HCT116 (cell line): ENCODE data around the gene ARSK. TPM values are rescaled to one million over a fixed set of nuclear protein-coding genes. Genes with fewer than 3 reads are reported as not detected.

Experiments
- ATAC-seq: fragments of 200-7000 bp; cut with Tn5 transposase; 2 replicates; pipeline ENCODE4 v1.9.1; 2020; ENCODE audit warnings: mild to moderate bottlenecking, moderate library complexity
- BruUV-seq: library from RNA; stranded (reverse); fragments of 400-500 nt; replicated peaks from 2 replicates; lab custom pipeline; 2021; lab: Mats Ljungman, UMichigan
- CTCF ChIA-PET: fragments of 300-600 bp; sonication (Branson Sonifier 250); formaldehyde crosslinking; loops from one replicate; lab custom pipeline; 2021; ENCODE audit warnings: antibody characterized with exemption; lab: Charles Lee
- POLR2A ChIA-PET: fragments of 300-600, 350-600 bp; sonication (Branson Sonifier 250); formaldehyde crosslinking; loops from one replicate; lab custom pipeline; 2021; ENCODE audit warnings: antibody characterized with exemption; lab: Charles Lee
- RAD21 ChIA-PET, 2 experiments: fragments of 300-600 bp; sonication (Branson Sonifier 250); formaldehyde crosslinking; loops; one replicate each; lab custom pipeline; 2023; ENCODE audit warnings: low total read pairs in 2 of 2; ENCODE audit not compliant: uncharacterized antibody in 2 of 2, unreplicated experiment in 2 of 2, low non-redundant PET in 1 of 2; lab: Charles Lee
- DNase-seq: peaks from one replicate; pipeline ENCODE4 v3.0.0-alpha.2; 2010; ENCODE audit warnings: low read depth, low spot score
- H2AFZ ChIP-seq: fragments of 200-600 bp; shearing (Covaris generic), sonication (generic); 2 replicates; pipeline ENCODE4 v1.6.1; 2017; ENCODE audit warnings: low read depth, mixed run types, mixed read lengths, antibody characterized with exemption, low read length; ENCODE audit not compliant: poor library complexity, severe bottlenecking
- H3K27ac ChIP-seq: 2 replicates; pipeline ENCODE4 v1.5.1; 2012; ENCODE audit warnings: low read depth, low read length
- H3K27me3 ChIP-seq: fragments of 200-600 bp; sonication (generic); 2 replicates; pipeline ENCODE4 v1.6.1; 2016; ENCODE audit warnings: mixed run types, low read length, mixed read lengths; ENCODE audit not compliant: insufficient read depth
- H3K36me3 ChIP-seq, 2 experiments: fragments of 200-500 bp in 1 of 2; fragments of 200-600 bp in 1 of 2; sonication (Bioruptor generic) in 1 of 2; sonication (generic) in 1 of 2; 2 replicates each; pipeline versions ENCODE4 v1.5.1 to v1.6.1; 2014 to 2016; ENCODE audit warnings: low read length in 2 of 2, inconsistent platforms in 1 of 2, mixed read lengths in 1 of 2, mixed run types in 1 of 2; ENCODE audit not compliant: insufficient read depth in 2 of 2, control insufficient read depth in 1 of 2
- H3K4me1 ChIP-seq, 2 experiments: fragments of 200-600 bp in 1 of 2; sonication (generic) in 1 of 2; 2 replicates each; pipeline versions ENCODE4 v1.5.1 to v1.6.1; 2012 to 2017; ENCODE audit warnings: low read length in 2 of 2, inconsistent platforms in 1 of 2, mild to moderate bottlenecking in 1 of 2, mixed read lengths in 1 of 2, mixed run types in 1 of 2, moderate library complexity in 1 of 2; ENCODE audit not compliant: insufficient read depth in 2 of 2, control insufficient read depth in 1 of 2
- H3K4me2 ChIP-seq: fragments of 200-600 bp; sonication (generic); 2 replicates; pipeline ENCODE4 v1.6.1; 2017; ENCODE audit warnings: mixed run types, low read length, mixed read lengths
- H3K4me3 ChIP-seq, 2 experiments: fragments of 200-600 bp in 1 of 2; sonication (generic) in 1 of 2; replicated peaks in 1 of 2; 2 replicates each; pipeline ENCODE4 v1.5.1; 2011 to 2016; ENCODE audit warnings: low read length in 2 of 2, control low read depth in 1 of 2, low read depth in 1 of 2, mild to moderate bottlenecking in 1 of 2, mixed read lengths in 1 of 2, mixed run types in 1 of 2
- H3K79me2 ChIP-seq: fragments of 200-600 bp; sonication (generic); 2 replicates; pipeline ENCODE4 v1.6.1; 2017; ENCODE audit warnings: mild to moderate bottlenecking, mixed run types, low read length, moderate library complexity, mixed read lengths; ENCODE audit not compliant: insufficient read depth
- H3K9ac ChIP-seq: fragments of 200-600 bp; sonication (generic); 2 replicates; pipeline ENCODE4 v1.6.1; 2016; ENCODE audit warnings: low read length, mixed read lengths
- H3K9me2 ChIP-seq: fragments of 200-600 bp; sonication (generic), shearing (Covaris generic); 2 replicates; pipeline ENCODE4 v1.6.1; 2017; ENCODE audit warnings: mixed run types, mild to moderate bottlenecking, moderate library complexity; ENCODE audit not compliant: insufficient read depth
- H3K9me3 ChIP-seq, 2 experiments: fragments of 200-500 bp in 1 of 2; fragments of 200-600 bp in 1 of 2; sonication (Bioruptor generic) in 1 of 2; sonication (generic) in 1 of 2; 2 replicates each; pipeline ENCODE4 v1.6.1; 2014 to 2017; ENCODE audit warnings: low read length in 2 of 2, mixed read lengths in 2 of 2, inconsistent platforms in 1 of 2, low read depth in 1 of 2, mild to moderate bottlenecking in 1 of 2, mixed run types in 1 of 2, moderate library complexity in 1 of 2; ENCODE audit not compliant: control insufficient read depth in 1 of 2, insufficient read depth in 1 of 2
- H4K20me1 ChIP-seq: fragments of 200-600 bp; sonication (generic), shearing (Covaris generic); 2 replicates; pipeline ENCODE4 v1.6.1; 2017; ENCODE audit warnings: mixed run types, mild to moderate bottlenecking, moderate library complexity; ENCODE audit not compliant: insufficient read depth
- ATF3 ChIP-seq: IDR thresholded peaks from 2 replicates; pipeline ENCODE4 v1.6.1; 2012
- CBX3 ChIP-seq: IDR thresholded peaks from 2 replicates; pipeline ENCODE4 v1.6.1; 2012; ENCODE audit warnings: low read depth
- CTCF ChIP-seq, 3 experiments: fragments of 200-600 bp in 1 of 3; sonication (generic) in 1 of 3; IDR thresholded peaks in 2 of 3; conservative IDR thresholded peaks in 1 of 3; 2 replicates each; pipeline ENCODE4 v1.5.1; 2012 to 2017; ENCODE audit warnings: low read depth in 2 of 3, low read length in 2 of 3, antibody characterized with exemption in 1 of 3, borderline replicate concordance in 1 of 3, control low read depth in 1 of 3, mild to moderate bottlenecking in 1 of 3, mixed read lengths in 1 of 3, mixed run types in 1 of 3, moderate library complexity in 1 of 3; ENCODE audit not compliant: insufficient read depth in 1 of 3
- EGR1 ChIP-seq: IDR thresholded peaks from 2 replicates; pipeline ENCODE4 v1.6.1; 2012; ENCODE audit warnings: low read depth
- EZH2phosphoT487 ChIP-seq: fragments of 200-600 bp; IDR thresholded peaks from 2 replicates; pipeline ENCODE4 v1.6.1; 2018; ENCODE audit warnings: antibody characterized with exemption, borderline replicate concordance
- FOSL1 ChIP-seq: IDR thresholded peaks from 2 replicates; pipeline ENCODE4 v1.6.1; 2012; ENCODE audit warnings: low read depth
- JUND ChIP-seq: IDR thresholded peaks from 2 replicates; pipeline ENCODE4 v1.6.1; 2012
- MAX ChIP-seq: IDR thresholded peaks from 2 replicates; pipeline ENCODE4 v1.6.1; 2012
- POLR2A ChIP-seq: IDR thresholded peaks from 2 replicates; pipeline ENCODE4 v1.7.0; 2011; ENCODE audit warnings: borderline replicate concordance; ENCODE audit not compliant: insufficient read depth, insufficient read length; ENCODE audit errors: extremely low read depth
- POLR2AphosphoS5 ChIP-seq: IDR thresholded peaks from 2 replicates; pipeline ENCODE4 v1.6.1; 2011; ENCODE audit warnings: mild to moderate bottlenecking, low read depth, low read length, moderate library complexity
- REST ChIP-seq: IDR thresholded peaks from 2 replicates; pipeline ENCODE4 v1.6.1; 2012; ENCODE audit warnings: low read depth
- SIN3A ChIP-seq: IDR thresholded peaks from 2 replicates; pipeline ENCODE4 v1.6.1; 2012; ENCODE audit warnings: low read depth
- SRF ChIP-seq: IDR thresholded peaks from 2 replicates; pipeline ENCODE4 v1.6.1; 2012; ENCODE audit warnings: low read depth
- ZFX ChIP-seq: fragments of 450-650 bp; IDR thresholded peaks from 2 replicates; pipeline ENCODE4 v1.6.1; 2017
- intact Hi-C: fragments of 100-400 bp; cut with micrococcal nuclease; formaldehyde crosslinking; loops from 2 replicates; pipeline ENCODE4 v1.10.0; 2022
- total RNA-seq: library from RNA; stranded (reverse); gene quantifications from one replicate; pipeline ENCODE4 v1.2.1, GENCODE V29; 2021; ENCODE audit not compliant: unreplicated experiment

ARSK gene
- total RNA-seq, 1 experiment from 2014 or later: 4.6 TPM

- DNase-seq (no peak), ATAC-seq (no peak)
- Histone ChIP-seq H3K27me3 (no peaks in the 10 kb centered on the region), H3K9ac (no peak overlapping the region), H3K9me2 (no peaks in the 10 kb centered on the region), H3K9me3 (no peaks in the 10 kb centered on the region), H3K4me1 (no peaks in the 10 kb centered on the region), H4K20me1 (no peaks in the 10 kb centered on the region), H3K4me2 (no peak overlapping the region), H2AFZ (no peak overlapping the region), H3K79me2 (no peaks in the 10 kb centered on the region), H3K27ac (no peak overlapping the region), H3K36me3 (peaks cover 0 to 3% of the 10 kb centered on the region in 2 experiments; a peak in 1 of 4 replicates), H3K4me3 (no peak overlapping the region)
- TF ChIP-seq JUND (no peak), ATF3 (no peak), ZFX (no peak), POLR2A (no peak), SIN3A (no peak), SRF (no peak), REST (no peak), CBX3 (no peak), FOSL1 (no peak), MAX (no peak), CTCF (IDR thresholded peaks at IDR 0.05 in 2 of 3, conservative IDR thresholded peaks at IDR 0.05 in 1 of 3; ENCODE audit: borderline replicate concordance in 1 of 3, insufficient read depth in 1 of 3, low read depth in 2 of 3, low read length in 2 of 3) (no peak), EZH2phosphoT487 (no peak), POLR2AphosphoS5 (no peak), EGR1 (no peak)
- POLR2A ChIA-PET: no interaction called here
- CTCF ChIA-PET: no interaction called here
- intact Hi-C loops: no loop called here
- RAD21 ChIA-PET: no interaction called here
- no TSS peak for BruUV-seq
Observed at GRCh38 chr5:95563367-95563766, 8.5 kb downstream of the ARSK start.
